ENCODE data around the gene HCK.
"Not testable (repeated sequence)": the region's sequence is repeated elsewhere in the genome, so short reads cannot be mapped to it uniquely, and the experiment has no call there.

The HCK gene

DNA sequence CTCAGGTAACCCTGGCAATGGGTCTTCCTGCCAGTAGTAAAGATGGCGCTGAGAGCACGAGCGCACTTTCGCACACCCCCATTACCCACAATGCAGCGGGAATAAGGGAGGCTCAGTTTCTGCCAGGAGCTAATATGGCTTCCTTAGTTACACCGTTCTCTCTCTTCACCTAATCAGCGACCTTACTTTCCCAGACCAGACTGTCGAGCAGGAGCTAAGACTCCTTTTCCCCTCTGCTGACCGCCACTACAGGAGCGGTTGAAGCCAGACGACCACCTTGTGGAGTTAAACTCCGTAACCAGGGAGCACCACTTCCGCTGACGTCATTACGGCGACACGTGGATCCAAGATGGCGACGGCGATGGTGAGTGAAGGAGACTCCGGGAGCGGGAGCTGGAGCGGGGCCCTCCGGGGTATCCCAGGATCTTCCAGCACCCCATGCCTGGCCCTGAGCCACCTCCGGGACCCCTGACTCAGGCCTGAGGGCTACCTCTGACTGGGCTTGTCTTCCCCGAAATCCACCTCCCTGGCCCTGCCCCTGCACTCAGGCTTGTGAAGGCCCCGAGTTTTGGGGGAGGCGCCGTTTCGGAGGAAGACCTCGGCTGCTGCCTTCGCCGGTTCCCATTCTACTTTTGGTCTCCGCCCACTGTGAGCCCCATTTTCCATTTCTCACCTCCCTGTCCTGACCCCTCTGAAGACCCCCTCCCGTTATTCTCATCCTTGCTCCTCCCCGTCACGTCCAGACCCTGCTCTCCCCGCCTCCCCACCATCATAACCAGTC, 57.5 kb downstream of the HCK start, which contains the start of gene TM9SF4:
TSS of gene TM9SF4 (plus strand) at position 323 of the 781 bp plus-strand sequence. CDS start at position 350, 27 bp downstream.
- DNase-seq: peak; percentile 89

DNA sequence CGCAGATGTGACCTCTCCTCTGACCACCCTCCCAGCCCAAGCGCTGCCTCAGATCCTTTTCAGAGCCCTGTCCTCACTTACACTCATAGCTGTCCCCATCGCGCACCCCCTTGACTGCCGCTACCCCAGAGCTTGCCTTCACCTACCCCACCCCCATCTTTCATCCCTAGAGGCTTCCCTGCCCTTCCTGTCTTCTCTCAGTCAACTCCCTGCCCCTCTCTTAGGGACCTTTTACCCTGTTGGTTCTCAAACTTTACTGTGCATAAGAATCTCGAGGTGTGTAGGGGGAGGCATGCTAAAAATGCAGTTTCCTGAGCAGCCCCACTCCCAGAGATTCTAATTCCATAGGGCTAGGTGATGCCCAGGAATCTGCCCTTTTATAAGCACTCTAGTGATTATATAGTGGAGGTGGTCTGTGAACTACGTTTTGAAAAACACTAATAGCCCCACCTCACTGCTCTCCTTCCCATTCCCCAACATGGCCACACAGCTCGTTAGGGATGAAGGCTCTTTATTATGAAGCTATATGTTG, 58.2 kb downstream of the HCK start:
- no peak for DNase-seq

DNA sequence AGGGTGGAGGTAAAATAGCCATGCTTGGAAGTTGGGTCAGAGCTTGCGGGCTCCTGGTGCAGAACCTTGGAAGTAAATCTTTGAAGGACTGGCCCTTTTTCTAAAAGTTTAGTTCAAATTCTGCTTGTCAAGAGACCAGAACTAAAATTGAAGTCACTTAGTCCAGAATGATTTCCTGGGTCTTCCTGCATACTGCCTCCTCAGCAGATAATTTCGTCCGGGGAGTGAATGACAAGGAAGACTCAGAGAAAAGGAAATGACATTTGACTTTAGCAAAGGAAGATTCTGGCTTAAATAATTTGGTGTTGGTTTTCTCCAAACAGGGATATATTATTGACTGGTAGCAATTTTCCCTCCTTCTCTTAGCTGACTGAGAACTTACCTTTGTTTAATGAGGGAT, 58.7 kb downstream of the HCK start:
- DNase-seq: no peak

DNA sequence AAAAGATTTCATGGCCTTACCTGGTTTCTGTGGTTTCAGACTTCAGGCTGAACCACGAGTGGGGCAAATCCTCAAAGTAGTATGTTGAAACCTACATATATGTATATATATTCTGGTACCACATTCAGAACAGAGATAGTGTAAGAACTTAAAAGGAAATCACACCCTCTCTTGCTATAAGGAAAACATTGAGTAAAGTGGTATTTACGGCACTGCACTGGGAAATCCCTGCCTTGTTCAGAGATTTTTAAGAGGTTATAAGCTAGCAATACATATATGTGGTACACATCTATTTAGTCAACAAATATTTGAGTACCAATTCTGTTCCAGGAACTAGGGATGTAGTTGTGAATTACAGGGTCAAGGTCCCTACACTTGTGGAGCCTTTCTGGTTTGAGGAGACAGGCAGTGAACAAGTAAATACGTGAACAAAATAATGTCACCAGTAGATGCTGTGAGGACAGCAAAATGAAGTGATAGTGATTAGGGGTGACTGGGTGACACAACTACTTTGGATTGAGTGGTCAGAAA, 59.2 kb downstream of the HCK start:
- no peak for DNase-seq

DNA sequence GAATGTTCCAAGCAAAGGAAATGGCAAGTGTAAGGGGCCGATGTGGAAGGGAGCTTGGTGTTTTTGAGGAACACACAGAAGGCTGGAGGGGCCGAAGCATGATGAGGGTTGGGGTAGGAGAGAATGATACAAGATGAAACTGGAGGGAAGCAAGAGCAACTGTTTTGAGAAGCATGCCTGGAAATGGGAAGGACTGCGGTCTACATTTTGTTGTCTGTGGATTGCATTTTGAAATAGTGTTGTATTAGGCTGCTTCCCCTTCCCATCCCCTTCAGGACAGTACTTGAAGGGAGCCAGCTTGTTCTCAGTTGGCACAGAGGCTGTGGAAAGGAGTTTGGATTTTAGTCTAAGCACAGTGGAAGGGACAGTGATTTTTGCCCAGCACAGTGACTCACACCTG, 59.7 kb downstream of the HCK start:
- peak; percentile 89 for DNase-seq

DNA sequence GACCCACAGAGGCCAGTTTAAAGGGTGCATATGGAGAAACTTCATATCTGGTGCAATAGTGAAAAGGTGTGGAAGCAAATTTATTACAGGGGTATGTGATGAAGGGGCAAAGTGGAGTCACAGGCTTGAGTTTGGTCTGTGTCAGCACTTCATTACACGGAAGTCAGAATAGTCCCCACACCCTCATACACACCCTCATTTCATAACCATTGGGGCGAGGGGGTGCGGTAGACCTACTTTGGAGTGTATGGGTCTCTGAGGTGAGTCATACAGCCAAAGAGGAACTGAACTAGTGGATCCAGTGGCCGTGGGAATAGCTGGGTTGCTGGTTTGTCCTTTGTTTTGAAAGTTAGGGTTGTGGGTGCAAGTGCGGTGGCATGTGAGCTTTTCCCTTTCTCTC, 60.8 kb downstream of the HCK start:
- peak; percentile 98 for DNase-seq

DNA sequence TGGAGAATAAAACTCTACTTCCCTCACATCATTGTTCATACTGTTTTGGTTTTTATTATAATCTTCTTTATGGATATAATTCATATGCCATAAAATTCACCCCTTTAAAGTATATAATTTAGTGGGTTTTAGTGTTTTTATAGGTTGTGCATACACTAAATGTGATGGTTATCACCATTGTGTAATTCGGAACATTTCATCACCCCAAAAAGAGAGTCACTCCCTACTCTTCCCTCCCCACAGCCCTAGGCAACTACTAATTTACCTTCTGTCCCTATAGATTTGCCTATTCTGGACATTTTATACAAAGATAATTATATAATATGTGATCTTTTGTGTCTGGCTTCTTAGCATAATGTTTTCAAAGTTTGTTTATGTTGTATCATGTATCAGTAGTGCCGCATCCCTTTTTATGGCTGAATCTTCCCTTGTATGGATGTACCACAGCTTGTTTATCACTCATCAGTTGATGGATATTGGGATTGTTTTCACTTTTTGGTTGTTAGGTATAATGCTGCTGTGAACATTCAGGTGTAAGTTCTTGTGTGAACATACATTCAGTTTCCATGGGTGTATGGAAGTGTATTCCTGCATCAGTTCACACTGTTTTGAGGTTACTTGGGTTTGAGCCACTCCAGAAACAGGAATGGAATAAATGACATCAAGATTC, 61.7 kb downstream of the HCK start:
- no peak for DNase-seq

DNA sequence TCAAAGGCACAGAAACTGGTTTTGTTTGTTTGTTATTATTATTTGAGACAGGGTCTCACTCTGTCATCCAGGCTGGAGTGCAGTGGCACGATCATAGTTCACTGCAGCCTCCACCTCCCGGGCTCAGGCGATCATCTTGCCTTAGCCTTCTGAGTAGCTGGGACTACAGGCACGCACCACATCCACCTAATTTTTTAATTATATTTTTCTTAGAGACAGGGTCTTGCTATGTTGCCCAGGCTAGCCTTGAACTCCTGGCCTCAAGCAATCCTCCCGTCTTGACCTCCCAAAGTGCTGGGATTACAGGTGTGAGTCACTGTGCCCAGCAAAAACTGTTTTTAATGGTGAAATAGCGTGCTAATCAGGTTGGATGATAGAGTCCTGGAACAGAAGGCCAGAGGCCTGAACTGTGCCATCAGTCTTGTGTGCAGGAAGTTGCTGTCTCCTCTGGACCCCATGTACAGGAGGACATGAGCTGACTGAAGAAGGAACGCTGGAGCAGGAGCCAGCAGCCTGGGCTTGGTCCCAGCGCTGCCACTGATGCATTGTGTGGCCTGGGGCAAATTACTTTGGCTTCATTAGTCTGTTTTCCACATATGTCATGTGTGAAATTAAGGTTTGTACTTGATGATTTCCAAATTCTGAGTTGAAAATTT, 62.4 kb downstream of the HCK start:
- DNase-seq: no peak

DNA sequence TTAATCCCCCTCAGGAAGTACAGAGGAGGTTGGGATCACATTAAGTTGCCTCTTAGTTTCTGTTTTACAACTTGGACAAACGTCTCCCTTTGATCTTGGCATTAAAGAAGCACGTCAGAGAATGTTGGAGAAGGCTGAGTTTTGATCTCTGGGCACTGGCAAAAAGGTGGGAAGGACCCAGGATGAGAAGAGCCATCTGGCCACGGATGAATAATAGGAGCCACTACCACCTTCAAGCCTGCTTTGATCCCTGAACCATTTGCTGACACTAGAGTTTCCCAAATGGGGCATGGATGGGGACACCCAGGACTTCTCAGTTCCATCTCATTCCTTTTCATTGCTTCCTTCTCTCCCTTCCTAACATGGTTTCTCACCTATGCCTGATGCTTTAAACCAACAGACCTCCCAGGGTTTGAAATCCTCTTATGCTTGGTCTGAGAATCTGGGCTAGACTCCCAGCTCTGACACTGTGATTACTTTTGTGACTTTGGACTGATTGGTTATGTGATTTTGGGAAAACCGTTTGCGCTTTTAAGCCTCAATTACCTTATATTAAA, 63.2 kb downstream of the HCK start:
- no peak for DNase-seq

DNA sequence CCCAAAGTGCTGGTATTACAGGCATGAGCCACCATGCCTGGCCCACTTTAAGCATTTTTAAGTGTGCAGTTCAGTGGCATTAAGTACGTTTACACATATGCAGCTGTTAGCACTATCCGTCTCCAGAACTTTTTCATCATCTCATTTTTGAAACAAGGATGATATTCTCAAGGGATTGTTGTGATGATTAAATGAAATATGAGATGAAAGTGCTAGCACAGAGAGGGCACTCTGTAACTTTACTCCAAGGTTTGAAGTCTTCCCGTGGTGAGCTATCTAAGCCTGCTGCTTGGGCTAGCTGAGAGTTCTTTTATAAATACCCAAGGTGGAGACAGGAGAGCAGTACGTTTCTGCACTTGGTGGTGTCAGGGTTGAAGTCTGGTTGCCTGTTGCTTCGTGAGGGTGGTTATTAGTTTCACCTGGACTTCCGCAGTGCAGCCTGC, 64.1 kb downstream of the HCK start:
- no peak for DNase-seq

DNA sequence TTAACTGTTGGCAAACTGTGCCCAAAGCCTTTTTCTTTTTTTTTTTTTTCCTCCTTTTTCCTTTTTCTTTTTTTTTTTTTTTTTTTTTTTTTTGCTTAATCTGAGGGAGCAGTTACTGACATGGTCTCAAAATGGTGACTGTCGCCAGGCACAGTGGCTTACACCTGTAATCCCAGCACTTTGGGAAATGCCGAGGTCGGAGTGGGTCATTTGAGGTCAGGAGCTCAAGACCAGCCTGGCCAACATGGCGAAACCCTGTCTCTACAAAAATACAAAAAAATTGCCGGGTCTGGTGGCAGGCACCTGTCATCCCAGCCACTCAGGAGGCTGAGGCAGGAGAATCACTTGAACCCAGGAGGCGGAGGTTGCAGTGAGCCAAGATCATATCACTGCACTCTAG, 64.8 kb downstream of the HCK start:
- not testable (repeated sequence) for DNase-seq

DNA sequence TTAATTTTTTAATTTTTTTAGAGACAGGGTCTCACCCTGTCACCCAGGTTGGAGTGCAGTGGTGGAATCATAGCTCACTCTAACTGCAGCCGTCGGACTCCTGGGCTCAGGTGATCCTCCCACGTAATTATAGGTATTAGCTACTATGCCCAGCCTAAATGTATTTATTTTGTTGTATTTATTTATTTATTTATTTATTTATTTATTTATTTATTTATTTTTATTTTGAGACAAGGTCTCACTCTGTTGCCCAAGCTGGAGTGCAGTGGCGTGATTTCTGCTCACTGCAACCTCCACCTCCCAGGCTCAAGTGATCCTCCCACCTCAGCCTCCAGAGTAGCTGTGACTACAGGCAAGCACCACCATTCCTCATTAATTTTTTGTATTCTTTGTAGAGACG, 66.4 kb downstream of the HCK start:
- DNase-seq: not testable (repeated sequence)

DNA sequence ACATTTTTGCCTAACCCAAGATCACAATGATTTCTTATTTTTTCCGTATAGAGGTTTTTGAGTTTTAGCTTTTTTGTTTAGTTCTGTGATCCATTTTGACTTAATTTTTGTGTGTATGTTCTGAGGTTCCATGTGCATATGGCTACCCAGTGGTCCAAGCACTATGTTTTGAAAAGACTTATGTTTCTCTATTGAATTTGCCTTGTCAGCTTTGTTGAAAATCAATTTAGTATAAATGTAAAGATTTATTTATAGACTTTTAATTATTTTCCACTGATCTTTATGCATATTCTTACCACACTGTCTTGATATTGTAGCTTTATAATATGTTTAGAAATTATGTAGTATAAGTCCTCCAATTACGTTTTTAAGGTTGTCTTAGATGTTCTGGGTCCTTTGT, 67.7 kb downstream of the HCK start:
- no peak for DNase-seq

DNA sequence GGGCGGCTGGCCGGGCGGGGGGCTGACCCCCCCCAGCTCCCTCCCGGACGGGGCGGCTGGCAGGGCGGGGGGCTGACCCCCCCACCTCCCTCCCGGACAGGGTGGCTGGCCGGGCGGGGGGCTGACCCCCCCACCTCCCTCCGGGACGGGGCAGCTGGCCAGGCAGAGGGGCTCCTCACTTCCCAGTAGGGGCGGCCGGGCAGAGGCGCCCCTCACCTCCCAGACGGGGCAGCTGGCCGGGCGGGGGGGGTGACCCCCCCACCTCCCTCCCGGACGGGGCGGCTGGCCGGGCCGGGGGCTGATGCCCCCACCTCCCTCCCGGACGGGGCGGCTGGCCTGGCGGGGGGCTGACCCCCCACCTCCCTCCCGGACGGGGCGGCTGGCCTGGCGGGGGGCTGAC, 69.9 kb downstream of the HCK start:
- not testable (repeated sequence) for DNase-seq

DNA sequence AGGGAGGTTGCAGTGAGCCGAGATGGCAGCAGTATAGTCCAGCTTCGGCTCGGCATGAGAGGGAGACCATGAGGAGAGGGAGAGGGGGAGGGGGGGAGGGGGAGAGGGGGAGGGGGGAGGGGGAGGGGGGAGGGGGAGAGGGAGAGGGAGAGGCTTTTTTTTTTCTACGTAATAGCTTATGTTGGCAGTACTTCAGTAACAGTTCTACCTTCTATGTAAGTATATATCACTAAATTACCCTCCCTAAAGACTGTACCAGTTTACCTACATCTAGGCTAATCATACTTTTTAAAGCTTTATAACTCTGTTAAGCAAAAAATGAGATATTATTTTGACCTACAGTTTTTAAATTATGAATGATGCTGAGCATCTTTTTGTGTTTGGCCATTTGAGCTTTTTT, 71.0 kb downstream of the HCK start:
- DNase-seq: no peak

DNA sequence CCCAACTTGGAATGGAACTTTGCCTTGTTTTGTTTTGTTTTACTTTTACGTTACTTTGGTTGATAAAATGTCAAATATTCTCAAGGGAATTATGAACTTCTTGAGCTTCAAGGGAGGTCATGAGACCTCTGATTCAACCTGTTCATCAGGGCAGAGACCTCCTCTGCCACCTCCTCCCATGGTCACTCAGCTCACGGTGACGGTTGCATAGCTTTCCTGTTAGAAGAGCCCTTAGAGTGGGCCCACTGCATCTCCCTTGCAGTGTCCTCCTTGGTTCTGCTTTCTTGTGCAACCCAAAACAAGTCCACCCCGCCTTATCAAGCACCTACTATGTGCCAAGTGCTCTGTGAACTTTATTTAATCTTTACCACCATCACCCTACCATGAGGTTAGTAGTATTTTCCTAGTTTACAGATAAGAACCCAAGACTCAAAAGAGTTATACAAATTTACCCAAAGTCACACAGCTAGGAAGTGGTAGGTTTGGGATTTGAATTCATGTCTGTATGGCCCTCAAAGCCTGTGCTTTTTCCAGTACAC, 72.9 kb downstream of the HCK start:
- DNase-seq: no peak

DNA sequence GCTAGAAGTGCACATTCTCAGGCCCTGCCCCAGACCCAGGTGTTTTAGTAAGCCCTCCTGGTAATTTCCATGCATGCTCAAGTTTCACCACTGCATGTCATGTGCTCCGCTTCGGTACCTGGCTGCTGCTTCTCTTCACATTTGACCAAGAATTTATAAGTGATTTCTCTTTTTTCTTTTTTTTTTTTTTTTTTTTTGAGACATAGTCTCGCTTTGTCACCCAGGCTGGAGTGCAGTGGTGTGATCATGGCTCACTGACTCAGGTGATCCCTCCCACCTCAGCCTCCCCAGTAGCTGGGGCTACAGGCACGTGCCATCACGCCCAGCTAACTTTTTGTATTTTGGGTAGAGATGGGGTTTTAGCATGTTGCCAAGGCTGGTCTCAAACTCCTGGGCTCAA, 73.5 kb downstream of the HCK start:
- no peak for DNase-seq

DNA sequence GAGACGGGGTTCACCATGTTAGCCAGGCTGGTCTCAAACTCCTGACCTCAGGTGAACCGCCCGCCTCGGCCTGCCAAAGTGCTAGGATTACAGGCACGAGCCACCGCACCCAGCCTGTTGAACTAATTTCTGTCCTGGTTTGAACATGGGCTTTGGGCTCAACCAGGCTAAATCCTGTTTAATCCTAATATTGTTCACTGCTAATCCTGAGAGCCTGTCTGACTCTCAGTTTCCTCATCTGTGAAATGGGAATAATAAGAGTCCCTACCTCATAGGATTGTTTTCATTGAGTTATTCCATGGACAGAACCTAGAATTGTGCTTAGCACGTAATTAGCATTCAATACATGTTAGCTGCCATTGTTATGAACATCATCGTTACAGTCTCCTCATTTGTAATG, 74.9 kb downstream of the HCK start:
- no peak for DNase-seq

DNA sequence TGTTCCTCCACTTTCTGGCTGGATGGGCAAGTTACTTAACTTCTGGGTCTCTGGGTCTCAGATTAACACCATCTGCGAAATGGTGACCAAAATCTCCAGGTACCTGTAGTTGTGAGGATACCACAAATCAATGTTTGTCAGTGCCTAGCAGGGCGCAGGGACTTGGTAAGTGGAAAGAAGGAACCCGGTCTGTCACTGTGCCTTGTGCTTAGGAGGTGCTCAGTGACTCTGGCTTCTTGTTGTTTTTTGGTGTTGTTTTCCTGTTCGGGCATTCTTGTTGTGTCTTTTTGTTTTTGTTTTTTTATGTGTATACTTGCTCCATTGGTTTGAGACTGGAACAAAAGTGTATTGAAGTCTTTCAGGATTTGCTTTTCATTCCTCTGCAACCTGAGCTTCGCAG, 75.3 kb downstream of the HCK start:
- DNase-seq: no peak

DNA sequence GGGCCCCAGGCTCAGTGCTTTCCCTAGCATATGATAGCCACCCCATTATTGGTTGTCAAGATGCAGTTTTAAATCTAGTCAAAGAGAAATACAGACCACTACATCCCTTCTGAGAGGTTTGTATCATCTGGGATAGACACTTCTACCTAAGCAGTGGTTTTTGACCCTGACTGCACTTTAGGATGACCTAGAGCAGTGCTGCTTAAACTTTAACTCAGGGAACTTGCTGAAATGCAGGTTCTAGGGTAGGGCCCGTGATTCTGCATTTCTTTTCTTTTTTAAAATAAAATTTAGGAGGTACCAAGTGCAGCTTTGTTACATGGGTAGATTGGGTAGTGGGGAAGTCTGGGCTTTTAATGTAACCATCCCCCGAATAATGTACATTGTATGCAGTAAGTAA, 76.1 kb downstream of the HCK start:
- no peak for DNase-seq

DNA sequence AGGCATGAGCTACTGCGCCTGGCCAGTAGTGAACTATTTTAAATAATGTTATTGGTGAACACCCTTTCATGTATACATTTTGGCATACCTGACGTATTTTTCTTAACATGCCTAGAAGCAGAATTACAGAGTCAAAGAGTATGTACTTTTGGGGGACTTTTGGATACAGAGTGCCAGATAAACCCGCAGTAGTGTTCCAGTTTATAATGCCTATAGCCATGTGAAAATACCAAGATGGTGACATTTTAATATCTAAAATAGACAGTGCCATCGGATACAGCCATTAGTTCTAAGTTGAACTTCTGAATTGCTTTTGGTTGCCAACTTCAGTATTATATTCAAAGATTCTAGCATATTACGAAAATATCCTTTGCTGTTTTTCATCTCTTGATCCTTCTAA, 77.8 kb downstream of the HCK start:
- no peak for DNase-seq

DNA sequence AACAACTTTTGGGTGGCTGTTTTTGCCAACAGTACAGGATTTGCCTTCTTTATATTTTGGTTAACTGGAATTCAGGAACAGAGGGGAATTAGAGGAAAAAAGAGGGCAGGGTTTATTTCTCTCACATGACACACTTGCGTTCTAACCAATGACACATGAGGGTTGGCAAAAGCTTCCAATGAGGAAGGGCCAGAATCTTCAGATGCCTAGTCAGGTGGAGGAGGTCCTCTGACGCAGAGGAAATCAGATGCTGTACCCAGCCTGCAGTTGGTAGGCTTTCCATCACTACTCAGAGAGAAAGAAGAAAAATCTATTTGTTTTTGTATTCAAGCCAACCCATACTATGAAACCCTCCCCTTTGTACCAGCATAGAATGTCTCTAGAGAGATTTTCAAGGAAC, 78.3 kb downstream of the HCK start:
- no peak for DNase-seq

DNA sequence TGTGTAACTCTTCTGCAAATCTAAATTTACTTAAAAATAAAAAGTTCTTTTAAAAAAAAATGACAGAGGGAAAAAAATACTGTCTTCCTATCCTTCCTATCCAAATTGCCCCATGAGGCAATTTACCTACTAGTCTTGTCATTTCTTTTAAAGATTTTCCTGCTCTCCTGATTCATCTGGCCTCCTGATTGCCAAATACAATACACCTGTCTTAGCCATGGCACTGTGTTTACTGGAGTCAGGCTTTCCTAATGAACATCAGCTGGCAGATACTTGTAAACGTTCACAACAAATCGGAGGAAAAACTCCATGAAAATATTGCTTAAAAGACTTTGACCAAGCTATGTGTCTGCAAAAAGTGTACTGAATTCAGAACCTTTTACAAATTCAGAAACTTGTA, 78.9 kb downstream of the HCK start:
- no peak for DNase-seq
